Endothelial cell of umbilical vein (primary cell): ENCODE results near the gene MYLK. TPM values are rescaled to one million over a fixed set of nuclear protein-coding genes. Genes with fewer than 3 reads are reported as not detected.

Source experiments
- BruUV-seq: library from RNA; stranded (reverse); fragments of 400-500 nt; replicated peaks from 2 replicates; lab custom pipeline; 2021; lab: Mats Ljungman, UMichigan
- CTCF ChIA-PET: fragments of 300-600, 350-600 bp; sonication (Branson Sonifier 250); formaldehyde crosslinking; loops from one replicate; lab custom pipeline; 2021; ENCODE audit warnings: antibody characterized with exemption, inconsistent platforms; lab: Charles Lee
- POLR2A ChIA-PET: fragments of 300-600, 350-600 bp; sonication (Branson Sonifier 250); formaldehyde crosslinking; loops from one replicate; lab custom pipeline; 2021; ENCODE audit warnings: antibody characterized with exemption, inconsistent platforms; lab: Charles Lee
- DNase-seq: peaks from one replicate; pipeline ENCODE4 v3.0.0-alpha.2; 2011; ENCODE audit warnings: low read depth, low spot score
- FAIRE-seq: peaks from 2 replicates; lab custom pipeline; 2011; peaks lifted over from hg19 to GRCh38; lab: Jason Lieb, UNC
- H2AFZ ChIP-seq: 2 replicates; pipeline ENCODE4 v1.6.0; 2012; ENCODE audit warnings: low read depth, low read length, control low read depth, inconsistent platforms
- H3K27ac ChIP-seq: 2 replicates; pipeline ENCODE4 v1.5.1; 2011; ENCODE audit warnings: low read depth, mild to moderate bottlenecking, control low read depth, low read length, moderate library complexity; ENCODE audit not compliant: insufficient read depth
- H3K27me3 ChIP-seq, 2 experiments: 2 replicates each; pipeline versions ENCODE4 v1.6.0 to v1.6.1; 2011; ENCODE audit warnings: low read length in 2 of 2, mixed read lengths in 1 of 2; ENCODE audit not compliant: control insufficient read depth in 2 of 2, insufficient read depth in 2 of 2
- H3K36me3 ChIP-seq, 2 experiments: 2 replicates in 1 of 2; 3 replicates in 1 of 2; pipeline ENCODE4 v1.5.1; 2011; ENCODE audit warnings: low read length in 2 of 2, mild to moderate bottlenecking in 1 of 2, moderate library complexity in 1 of 2; ENCODE audit not compliant: control insufficient read depth in 2 of 2, insufficient read depth in 2 of 2; ENCODE audit errors: extremely low read depth in 1 of 2
- H3K4me1 ChIP-seq: 3 replicates; pipeline ENCODE4 v1.5.1; 2011; ENCODE audit warnings: mild to moderate bottlenecking, low read length; ENCODE audit not compliant: control insufficient read depth, insufficient read depth; ENCODE audit errors: extremely low read depth
- H3K4me2 ChIP-seq: 2 replicates; pipeline ENCODE4 v1.6.1; 2011; ENCODE audit warnings: low read length, control low read depth, mixed read lengths; ENCODE audit not compliant: insufficient read depth
- H3K4me3 ChIP-seq, 3 experiments: fragments of 200-600 bp in 1 of 3; sonication (generic), shearing (Covaris generic) in 1 of 3; replicated peaks in 1 of 3; 2 replicates each; pipeline ENCODE4 v1.5.1; 2011 to 2016; ENCODE audit warnings: control low read depth in 3 of 3, low read length in 3 of 3, mild to moderate bottlenecking in 2 of 3, inconsistent platforms in 1 of 3, low read depth in 1 of 3, moderate library complexity in 1 of 3; ENCODE audit not compliant: insufficient read depth in 1 of 3
- H3K79me2 ChIP-seq: 2 replicates; pipeline ENCODE4 v1.6.0; 2012; ENCODE audit warnings: low read length, inconsistent platforms; ENCODE audit not compliant: control insufficient read depth, insufficient read depth
- H3K9ac ChIP-seq: replicated peaks from 2 replicates; pipeline ENCODE3; 2011; ENCODE audit warnings: low read length, control low read depth; ENCODE audit not compliant: insufficient read depth; ENCODE audit errors: extremely low read depth
- H3K9me1 ChIP-seq: replicated peaks from 3 replicates; pipeline ENCODE4 v1.6.0; 2011; ENCODE audit warnings: mild to moderate bottlenecking, low read length; ENCODE audit not compliant: control insufficient read depth, insufficient read depth; ENCODE audit errors: extremely low read depth
- H3K9me3 ChIP-seq: replicated peaks from 2 replicates; pipeline ENCODE4 v1.5.1; 2012; ENCODE audit warnings: low read length, inconsistent platforms; ENCODE audit not compliant: control insufficient read depth, insufficient read depth
- H4K20me1 ChIP-seq: replicated peaks from 2 replicates; pipeline ENCODE3; 2011; ENCODE audit warnings: mild to moderate bottlenecking, low read length; ENCODE audit not compliant: control insufficient read depth, insufficient read depth; ENCODE audit errors: extremely low read depth
- EZH2 ChIP-seq: IDR thresholded peaks from 2 replicates; pipeline ENCODE4 v1.6.1; 2012; ENCODE audit warnings: borderline replicate concordance, low read depth, mild to moderate bottlenecking, moderate library complexity, low read length, inconsistent platforms; ENCODE audit not compliant: severe bottlenecking
- FOS ChIP-seq: IDR thresholded peaks from 2 replicates; pipeline ENCODE4 v1.6.1; 2011; ENCODE audit warnings: mild to moderate bottlenecking, low read length, moderate library complexity, borderline replicate concordance; ENCODE audit not compliant: insufficient read depth
- GATA2 ChIP-seq: IDR thresholded peaks from 2 replicates; pipeline ENCODE4 v1.7.0; 2011; ENCODE audit warnings: low read depth, mild to moderate bottlenecking, moderate library complexity, mixed read lengths, low read length; ENCODE audit not compliant: insufficient read length, insufficient read depth
- JUN ChIP-seq: IDR thresholded peaks from 2 replicates; pipeline ENCODE4 v1.6.1; 2011; ENCODE audit warnings: borderline replicate concordance, low read depth; ENCODE audit not compliant: insufficient read length, insufficient read depth
- MYC ChIP-seq: IDR thresholded peaks from one replicate; pipeline ENCODE4 v1.6.1; 2011; ENCODE audit warnings: mild to moderate bottlenecking, low read depth, low read length
- POLR2A ChIP-seq: IDR thresholded peaks from 2 replicates; pipeline ENCODE4 v1.6.1; 2012; ENCODE audit warnings: low read depth, mild to moderate bottlenecking, control low read depth, low read length
- POLR2AphosphoS5 ChIP-seq: IDR thresholded peaks from 2 replicates; pipeline ENCODE4 v1.6.1; 2012; ENCODE audit warnings: low read depth, mild to moderate bottlenecking, control low read depth, low read length, moderate library complexity; ENCODE audit not compliant: insufficient read depth
- dilution Hi-C: fragments of 300-500 bp; cut with MboI; formaldehyde crosslinking; loops from one replicate; pipeline ENCODE4 v1.15.0; 2019; ENCODE audit warnings: low sequenced_read_pairs; ENCODE audit not compliant: extremely low pct_ligation_motif_present
- intact Hi-C: fragments of 100-400 bp; cut with micrococcal nuclease; formaldehyde crosslinking; loops from one replicate; pipeline ENCODE4 v1.10.0; 2022
- polyA plus RNA-seq, 4 experiments: library from polyadenylated mRNA; depleted of rRNA in 3 of 4; stranded (reverse) in 3 of 4; unstranded in 1 of 4; fragments of >200 nt; gene quantifications; 2 replicates each; pipeline versions ENCODE4 v1.2.1 to v1.2.3, GENCODE V29; 2011 to 2012; ENCODE audit warnings: missing spikeins in 1 of 4
- total RNA-seq: library from RNA; stranded (reverse); gene quantifications from 2 replicates; pipeline ENCODE4 v1.2.3, GENCODE V29; 2021
- TF ChIP-seq, protein P1 (sequence below): IDR thresholded peaks from 2 replicates; pipeline ENCODE4 v1.6.1; 2011; ENCODE audit not compliant: insufficient read depth, insufficient read length
- TF ChIP-seq, protein P2 (sequence below), 2 donors: IDR thresholded peaks; 1 replicate in 1 of 2; 2 replicates in 1 of 2; pipeline ENCODE4 v1.5.1; 2011; ENCODE audit warnings: low read length in 2 of 2, mild to moderate bottlenecking in 2 of 2, moderate library complexity in 2 of 2, control low read depth in 1 of 2, inconsistent platforms in 1 of 2, low read depth in 1 of 2; ENCODE audit not compliant: insufficient read depth in 1 of 2; ENCODE audit errors: extremely low read depth in 1 of 2

The MYLK gene
- total and polyA plus RNA-seq, 2 donors (not counting 3 experiments of a cell fraction or from before 2014, with no cell fraction given), result 10.0 to 22.2 TPM

DNA sequence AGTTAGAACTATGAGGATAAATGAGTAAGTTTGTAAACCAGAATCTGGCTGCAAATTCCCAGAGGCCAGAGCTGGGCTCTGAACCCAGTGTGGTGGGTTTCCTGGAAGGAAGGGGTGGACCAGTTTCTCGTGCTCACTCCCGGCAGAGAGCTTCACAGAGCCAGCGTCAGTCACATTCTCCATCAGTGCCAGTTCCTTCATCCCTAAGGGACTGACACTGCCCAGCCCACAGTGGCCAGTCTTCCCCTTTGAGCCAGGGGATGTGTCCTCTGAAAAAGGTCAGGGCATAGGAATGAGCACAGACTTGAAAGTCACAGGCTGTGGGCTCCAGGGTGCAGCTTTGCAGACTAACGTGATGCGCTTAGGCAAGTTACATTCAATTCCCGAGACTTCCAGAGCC lies 163.5 kb downstream of the MYLK start:
- TF ChIP-seq EZH2, result no peak
- TF ChIP-seq, protein P1, sequence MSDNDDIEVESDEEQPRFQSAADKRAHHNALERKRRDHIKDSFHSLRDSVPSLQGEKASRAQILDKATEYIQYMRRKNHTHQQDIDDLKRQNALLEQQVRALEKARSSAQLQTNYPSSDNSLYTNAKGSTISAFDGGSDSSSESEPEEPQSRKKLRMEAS, result no peak
- TF ChIP-seq POLR2AphosphoS5, result no peak
- no peak for TF ChIP-seq JUN
- no peak for TF ChIP-seq POLR2A
- TF ChIP-seq, protein P2, sequence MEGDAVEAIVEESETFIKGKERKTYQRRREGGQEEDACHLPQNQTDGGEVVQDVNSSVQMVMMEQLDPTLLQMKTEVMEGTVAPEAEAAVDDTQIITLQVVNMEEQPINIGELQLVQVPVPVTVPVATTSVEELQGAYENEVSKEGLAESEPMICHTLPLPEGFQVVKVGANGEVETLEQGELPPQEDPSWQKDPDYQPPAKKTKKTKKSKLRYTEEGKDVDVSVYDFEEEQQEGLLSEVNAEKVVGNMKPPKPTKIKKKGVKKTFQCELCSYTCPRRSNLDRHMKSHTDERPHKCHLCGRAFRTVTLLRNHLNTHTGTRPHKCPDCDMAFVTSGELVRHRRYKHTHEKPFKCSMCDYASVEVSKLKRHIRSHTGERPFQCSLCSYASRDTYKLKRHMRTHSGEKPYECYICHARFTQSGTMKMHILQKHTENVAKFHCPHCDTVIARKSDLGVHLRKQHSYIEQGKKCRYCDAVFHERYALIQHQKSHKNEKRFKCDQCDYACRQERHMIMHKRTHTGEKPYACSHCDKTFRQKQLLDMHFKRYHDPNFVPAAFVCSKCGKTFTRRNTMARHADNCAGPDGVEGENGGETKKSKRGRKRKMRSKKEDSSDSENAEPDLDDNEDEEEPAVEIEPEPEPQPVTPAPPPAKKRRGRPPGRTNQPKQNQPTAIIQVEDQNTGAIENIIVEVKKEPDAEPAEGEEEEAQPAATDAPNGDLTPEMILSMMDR (IDR thresholded peaks at IDR 0.05; ENCODE audit: extremely low read depth in 1 of 2, insufficient read depth in 1 of 2, low read depth in 1 of 2, low read length in 2 of 2), result no peak
- TF ChIP-seq FOS, result no peak
- no peak for TF ChIP-seq MYC
- no peak for TF ChIP-seq GATA2
- DNase-seq (no peak), FAIRE-seq (no peak)
- Histone ChIP-seq H2AFZ (no peak overlapping the region), H3K4me3 (no peak overlapping the region), H3K79me2 (no peaks in the 10 kb centered on the region), H3K4me2 (no peak overlapping the region), H3K9ac (no peak overlapping the region), H3K36me3 (no peaks in the 10 kb centered on the region), H4K20me1 (no peaks in the 10 kb centered on the region), H3K9me1 (no peaks in the 10 kb centered on the region), H3K9me3 (no peaks in the 10 kb centered on the region), H3K27me3 (peaks cover 0 to 2% of the 10 kb centered on the region in 2 experiments), H3K4me1 (no peaks in the 10 kb centered on the region), H3K27ac (no peak overlapping the region)
- ChIA-PET POLR2A (no interaction called here), CTCF (interaction anchor here (0.8 to 3.4 kb wide), 4 partner anchors 8 to 78 kb away, joined by 3 to 56 read pairs (median 12); no protein-coding TSS in a partner anchor)
- dilution Hi-C loops, result no loop called here
- BruUV-seq, result no TSS peak
- intact Hi-C loops, result no loop called here
